GM12892 (cell line): Measurements from ENCODE around the gene CINP.

Experiments
- POLR2A ChIP-seq: IDR thresholded peaks from 2 replicates; pipeline ENCODE4 v1.6.1; 2011; ENCODE audit warnings: low read depth, low read length, control low read depth
- POLR2AphosphoS5 ChIP-seq: IDR thresholded peaks from 2 replicates; pipeline ENCODE4 v1.6.1; 2011; ENCODE audit warnings: low read depth, low read length, control low read depth
- TAF1 ChIP-seq: IDR thresholded peaks from 2 replicates; pipeline ENCODE4 v1.6.1; 2011; ENCODE audit warnings: low read depth, mild to moderate bottlenecking, control low read depth, low read length, borderline replicate concordance

- TF ChIP-seq TAF1 (no peak), POLR2AphosphoS5 (no peak), POLR2A (no peak)
Observed at GRCh38 chr14:102403028-102403427, 40.3 kb upstream of the CINP start.
